ENCODE measurements around the gene SPATS2L. TPM values are rescaled to one million over a fixed set of nuclear protein-coding genes. Genes with fewer than 3 reads are reported as not detected.

Gene SPATS2L
- total and polyA plus RNA-seq, 2 of the 13 experiments (the other 11 are each of a cell fraction or from before 2014, with no cell fraction given): 154 to 212 TPM

DNA sequence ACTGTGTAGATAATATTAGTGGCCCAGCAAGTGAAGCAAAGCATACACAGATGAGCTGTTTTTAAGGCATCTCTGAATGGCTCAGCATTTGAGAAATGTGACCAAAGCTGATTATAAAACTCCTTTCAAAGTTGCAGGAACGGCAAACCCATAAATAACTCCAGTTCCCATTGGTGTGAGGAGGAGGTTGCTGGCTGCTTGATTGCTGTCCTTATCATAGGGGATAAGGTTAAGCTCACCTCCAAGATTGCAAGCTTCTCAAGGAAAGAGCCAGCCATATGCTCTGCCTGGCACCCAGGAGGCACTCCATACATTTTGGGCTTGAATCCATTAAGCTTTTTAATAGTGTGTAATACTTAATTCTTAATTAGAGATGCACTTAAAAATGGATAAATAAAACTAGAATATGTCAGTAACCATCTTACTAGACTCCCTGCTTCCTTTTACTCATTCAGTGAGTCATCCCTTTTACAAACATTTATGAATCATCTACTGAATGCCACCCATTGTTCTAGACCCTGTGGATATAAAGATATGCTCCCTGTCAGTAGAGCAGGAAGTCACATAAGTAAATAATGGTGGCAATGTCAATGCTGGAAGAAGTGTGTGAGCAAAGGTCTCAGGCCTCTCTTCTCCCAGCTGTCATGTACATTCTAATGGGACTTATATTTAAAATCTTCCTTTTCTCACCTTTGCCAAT, 99.3 kb downstream of the SPATS2L start (continued):
- TF ChIP-seq ZNF124 (CRISPR knock-in tag; IDR thresholded peaks at IDR 0.05) (peak; percentile 75; the same call in 1 of the 2 replicates), EHMT2 (IDR thresholded peaks at IDR 0.05; ENCODE audit: borderline replicate concordance, low read depth, low read length) (peak; percentile 88; the same call in 1 of the 2 replicates), GATA4 (IDR thresholded peaks at IDR 0.05; ENCODE audit: borderline replicate concordance, low read depth) (peak; percentile 75; the same call in 1 of the 2 replicates), ZNF766 (CRISPR knock-in tag; IDR thresholded peaks at IDR 0.05; ENCODE audit: borderline replicate concordance) (no peak), ZBTB42 (CRISPR knock-in tag; IDR thresholded peaks at IDR 0.05) (no peak), CREM (IDR thresholded peaks at IDR 0.05) (peak; percentile 83), CREM (CRISPR knock-in tag; IDR thresholded peaks at IDR 0.05) (no peak), MXI1 (IDR thresholded peaks at IDR 0.05; ENCODE audit: borderline replicate concordance, low read depth, low read length) (peak; percentile 86; the same call in 1 of the 3 replicates), MXD4 (CRISPR knock-in tag; IDR thresholded peaks at IDR 0.05) (peak; percentile 60; the same call in 1 of the 2 replicates), KDM6A (CRISPR knock-in tag; IDR thresholded peaks at IDR 0.05; ENCODE audit: low read depth) (peak; percentile 88)
- TF ChIP-seq, protein P1, sequence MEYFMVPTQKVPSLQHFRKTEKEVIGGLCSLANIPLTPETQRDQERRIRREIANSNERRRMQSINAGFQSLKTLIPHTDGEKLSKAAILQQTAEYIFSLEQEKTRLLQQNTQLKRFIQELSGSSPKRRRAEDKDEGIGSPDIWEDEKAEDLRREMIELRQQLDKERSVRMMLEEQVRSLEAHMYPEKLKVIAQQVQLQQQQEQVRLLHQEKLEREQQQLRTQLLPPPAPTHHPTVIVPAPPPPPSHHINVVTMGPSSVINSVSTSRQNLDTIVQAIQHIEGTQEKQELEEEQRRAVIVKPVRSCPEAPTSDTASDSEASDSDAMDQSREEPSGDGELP (IDR thresholded peaks at IDR 0.05; ENCODE audit: borderline replicate concordance, low read depth): peak; percentile 82; the same call in 1 of the 2 replicates
- TF ChIP-seq, protein P2, sequence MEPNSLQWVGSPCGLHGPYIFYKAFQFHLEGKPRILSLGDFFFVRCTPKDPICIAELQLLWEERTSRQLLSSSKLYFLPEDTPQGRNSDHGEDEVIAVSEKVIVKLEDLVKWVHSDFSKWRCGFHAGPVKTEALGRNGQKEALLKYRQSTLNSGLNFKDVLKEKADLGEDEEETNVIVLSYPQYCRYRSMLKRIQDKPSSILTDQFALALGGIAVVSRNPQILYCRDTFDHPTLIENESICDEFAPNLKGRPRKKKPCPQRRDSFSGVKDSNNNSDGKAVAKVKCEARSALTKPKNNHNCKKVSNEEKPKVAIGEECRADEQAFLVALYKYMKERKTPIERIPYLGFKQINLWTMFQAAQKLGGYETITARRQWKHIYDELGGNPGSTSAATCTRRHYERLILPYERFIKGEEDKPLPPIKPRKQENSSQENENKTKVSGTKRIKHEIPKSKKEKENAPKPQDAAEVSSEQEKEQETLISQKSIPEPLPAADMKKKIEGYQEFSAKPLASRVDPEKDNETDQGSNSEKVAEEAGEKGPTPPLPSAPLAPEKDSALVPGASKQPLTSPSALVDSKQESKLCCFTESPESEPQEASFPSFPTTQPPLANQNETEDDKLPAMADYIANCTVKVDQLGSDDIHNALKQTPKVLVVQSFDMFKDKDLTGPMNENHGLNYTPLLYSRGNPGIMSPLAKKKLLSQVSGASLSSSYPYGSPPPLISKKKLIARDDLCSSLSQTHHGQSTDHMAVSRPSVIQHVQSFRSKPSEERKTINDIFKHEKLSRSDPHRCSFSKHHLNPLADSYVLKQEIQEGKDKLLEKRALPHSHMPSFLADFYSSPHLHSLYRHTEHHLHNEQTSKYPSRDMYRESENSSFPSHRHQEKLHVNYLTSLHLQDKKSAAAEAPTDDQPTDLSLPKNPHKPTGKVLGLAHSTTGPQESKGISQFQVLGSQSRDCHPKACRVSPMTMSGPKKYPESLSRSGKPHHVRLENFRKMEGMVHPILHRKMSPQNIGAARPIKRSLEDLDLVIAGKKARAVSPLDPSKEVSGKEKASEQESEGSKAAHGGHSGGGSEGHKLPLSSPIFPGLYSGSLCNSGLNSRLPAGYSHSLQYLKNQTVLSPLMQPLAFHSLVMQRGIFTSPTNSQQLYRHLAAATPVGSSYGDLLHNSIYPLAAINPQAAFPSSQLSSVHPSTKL (CRISPR knock-in tag; IDR thresholded peaks at IDR 0.05): peak; percentile 97
- TF ChIP-seq, protein P3, sequence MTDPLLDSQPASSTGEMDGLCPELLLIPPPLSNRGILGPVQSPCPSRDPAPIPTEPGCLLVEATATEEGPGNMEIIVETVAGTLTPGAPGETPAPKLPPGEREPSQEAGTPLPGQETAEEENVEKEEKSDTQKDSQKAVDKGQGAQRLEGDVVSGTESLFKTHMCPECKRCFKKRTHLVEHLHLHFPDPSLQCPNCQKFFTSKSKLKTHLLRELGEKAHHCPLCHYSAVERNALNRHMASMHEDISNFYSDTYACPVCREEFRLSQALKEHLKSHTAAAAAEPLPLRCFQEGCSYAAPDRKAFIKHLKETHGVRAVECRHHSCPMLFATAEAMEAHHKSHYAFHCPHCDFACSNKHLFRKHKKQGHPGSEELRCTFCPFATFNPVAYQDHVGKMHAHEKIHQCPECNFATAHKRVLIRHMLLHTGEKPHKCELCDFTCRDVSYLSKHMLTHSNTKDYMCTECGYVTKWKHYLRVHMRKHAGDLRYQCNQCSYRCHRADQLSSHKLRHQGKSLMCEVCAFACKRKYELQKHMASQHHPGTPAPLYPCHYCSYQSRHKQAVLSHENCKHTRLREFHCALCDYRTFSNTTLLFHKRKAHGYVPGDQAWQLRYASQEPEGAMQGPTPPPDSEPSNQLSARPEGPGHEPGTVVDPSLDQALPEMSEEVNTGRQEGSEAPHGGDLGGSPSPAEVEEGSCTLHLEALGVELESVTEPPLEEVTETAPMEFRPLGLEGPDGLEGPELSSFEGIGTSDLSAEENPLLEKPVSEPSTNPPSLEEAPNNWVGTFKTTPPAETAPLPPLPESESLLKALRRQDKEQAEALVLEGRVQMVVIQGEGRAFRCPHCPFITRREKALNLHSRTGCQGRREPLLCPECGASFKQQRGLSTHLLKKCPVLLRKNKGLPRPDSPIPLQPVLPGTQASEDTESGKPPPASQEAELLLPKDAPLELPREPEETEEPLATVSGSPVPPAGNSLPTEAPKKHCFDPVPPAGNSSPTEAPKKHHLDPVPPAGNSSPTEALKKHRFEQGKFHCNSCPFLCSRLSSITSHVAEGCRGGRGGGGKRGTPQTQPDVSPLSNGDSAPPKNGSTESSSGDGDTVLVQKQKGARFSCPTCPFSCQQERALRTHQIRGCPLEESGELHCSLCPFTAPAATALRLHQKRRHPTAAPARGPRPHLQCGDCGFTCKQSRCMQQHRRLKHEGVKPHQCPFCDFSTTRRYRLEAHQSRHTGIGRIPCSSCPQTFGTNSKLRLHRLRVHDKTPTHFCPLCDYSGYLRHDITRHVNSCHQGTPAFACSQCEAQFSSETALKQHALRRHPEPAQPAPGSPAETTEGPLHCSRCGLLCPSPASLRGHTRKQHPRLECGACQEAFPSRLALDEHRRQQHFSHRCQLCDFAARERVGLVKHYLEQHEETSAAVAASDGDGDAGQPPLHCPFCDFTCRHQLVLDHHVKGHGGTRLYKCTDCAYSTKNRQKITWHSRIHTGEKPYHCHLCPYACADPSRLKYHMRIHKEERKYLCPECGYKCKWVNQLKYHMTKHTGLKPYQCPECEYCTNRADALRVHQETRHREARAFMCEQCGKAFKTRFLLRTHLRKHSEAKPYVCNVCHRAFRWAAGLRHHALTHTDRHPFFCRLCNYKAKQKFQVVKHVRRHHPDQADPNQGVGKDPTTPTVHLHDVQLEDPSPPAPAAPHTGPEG (CRISPR knock-in tag; IDR thresholded peaks at IDR 0.05): 0 out of 2 replicates have a peak, but pooled peaks have one; percentile 60
- TF ChIP-seq, protein P4, sequence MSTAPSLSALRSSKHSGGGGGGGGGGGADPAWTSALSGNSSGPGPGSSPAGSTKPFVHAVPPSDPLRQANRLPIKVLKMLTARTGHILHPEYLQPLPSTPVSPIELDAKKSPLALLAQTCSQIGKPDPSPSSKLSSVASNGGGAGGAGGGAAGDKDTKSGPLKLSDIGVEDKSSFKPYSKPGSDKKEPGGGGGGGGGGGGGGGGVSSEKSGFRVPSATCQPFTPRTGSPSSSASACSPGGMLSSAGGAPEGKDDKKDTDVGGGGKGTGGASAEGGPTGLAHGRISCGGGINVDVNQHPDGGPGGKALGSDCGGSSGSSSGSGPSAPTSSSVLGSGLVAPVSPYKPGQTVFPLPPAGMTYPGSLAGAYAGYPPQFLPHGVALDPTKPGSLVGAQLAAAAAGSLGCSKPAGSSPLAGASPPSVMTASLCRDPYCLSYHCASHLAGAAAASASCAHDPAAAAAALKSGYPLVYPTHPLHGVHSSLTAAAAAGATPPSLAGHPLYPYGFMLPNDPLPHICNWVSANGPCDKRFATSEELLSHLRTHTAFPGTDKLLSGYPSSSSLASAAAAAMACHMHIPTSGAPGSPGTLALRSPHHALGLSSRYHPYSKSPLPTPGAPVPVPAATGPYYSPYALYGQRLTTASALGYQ (CRISPR knock-in tag; IDR thresholded peaks at IDR 0.05): peak; percentile 86; the same call in 1 of the 2 replicates
- TF ChIP-seq, protein P5, sequence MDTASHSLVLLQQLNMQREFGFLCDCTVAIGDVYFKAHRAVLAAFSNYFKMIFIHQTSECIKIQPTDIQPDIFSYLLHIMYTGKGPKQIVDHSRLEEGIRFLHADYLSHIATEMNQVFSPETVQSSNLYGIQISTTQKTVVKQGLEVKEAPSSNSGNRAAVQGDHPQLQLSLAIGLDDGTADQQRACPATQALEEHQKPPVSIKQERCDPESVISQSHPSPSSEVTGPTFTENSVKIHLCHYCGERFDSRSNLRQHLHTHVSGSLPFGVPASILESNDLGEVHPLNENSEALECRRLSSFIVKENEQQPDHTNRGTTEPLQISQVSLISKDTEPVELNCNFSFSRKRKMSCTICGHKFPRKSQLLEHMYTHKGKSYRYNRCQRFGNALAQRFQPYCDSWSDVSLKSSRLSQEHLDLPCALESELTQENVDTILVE (CRISPR knock-in tag; IDR thresholded peaks at IDR 0.05): peak; percentile 73; the same call in 1 of the 2 replicates
